Breast epithelium (tissue), 3 donors: ENCODE results near the gene SEC14L5.

Experiments used
- POLR2A ChIP-seq: fragments of 450-650 bp; IDR thresholded peaks from one replicate; pipeline ENCODE4 v1.6.1; 2016; ENCODE audit warnings: antibody characterized with exemption, mild to moderate bottlenecking, moderate library complexity
- TF ChIP-seq, protein P1 (sequence below), 3 donors: fragments of 450-650 bp; IDR thresholded peaks; one replicate each; pipeline ENCODE4 v1.5.1; 2016 to 2017; ENCODE audit warnings: antibody characterized with exemption in 3 of 3, mild to moderate bottlenecking in 3 of 3, moderate library complexity in 3 of 3

DNA sequence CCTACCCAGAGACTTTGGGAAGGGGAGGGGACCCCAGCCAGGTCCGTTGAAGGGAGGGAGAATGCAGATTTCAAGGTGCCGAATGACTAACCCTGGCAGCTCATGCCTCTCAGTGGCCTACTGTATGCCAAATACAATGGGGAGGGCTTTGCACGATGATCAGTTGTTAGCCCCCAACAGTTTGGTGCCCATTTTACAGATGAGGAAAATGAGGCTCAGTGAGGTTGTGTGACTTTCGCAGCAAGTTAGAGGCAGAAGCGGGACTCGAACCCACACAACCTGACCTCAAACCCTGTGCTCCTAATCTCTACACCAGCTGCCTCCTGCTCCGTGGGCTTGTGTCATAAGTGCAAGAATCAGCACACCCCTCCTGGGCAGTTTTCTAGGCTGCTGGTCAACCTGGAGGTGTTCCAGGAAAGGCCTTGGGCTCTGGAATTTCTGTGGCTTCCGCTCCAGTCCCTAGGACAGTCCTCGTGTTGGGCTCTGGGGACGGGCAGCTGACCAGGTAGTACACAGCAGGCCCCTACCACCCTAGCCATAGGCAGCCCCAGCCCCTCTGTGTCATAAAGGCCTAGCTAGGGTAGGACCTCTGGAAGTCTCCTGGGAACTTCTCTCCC is 87.5 kb downstream of the SEC14L5 start:
- no peak for TF ChIP-seq POLR2A
- TF ChIP-seq, protein P1, sequence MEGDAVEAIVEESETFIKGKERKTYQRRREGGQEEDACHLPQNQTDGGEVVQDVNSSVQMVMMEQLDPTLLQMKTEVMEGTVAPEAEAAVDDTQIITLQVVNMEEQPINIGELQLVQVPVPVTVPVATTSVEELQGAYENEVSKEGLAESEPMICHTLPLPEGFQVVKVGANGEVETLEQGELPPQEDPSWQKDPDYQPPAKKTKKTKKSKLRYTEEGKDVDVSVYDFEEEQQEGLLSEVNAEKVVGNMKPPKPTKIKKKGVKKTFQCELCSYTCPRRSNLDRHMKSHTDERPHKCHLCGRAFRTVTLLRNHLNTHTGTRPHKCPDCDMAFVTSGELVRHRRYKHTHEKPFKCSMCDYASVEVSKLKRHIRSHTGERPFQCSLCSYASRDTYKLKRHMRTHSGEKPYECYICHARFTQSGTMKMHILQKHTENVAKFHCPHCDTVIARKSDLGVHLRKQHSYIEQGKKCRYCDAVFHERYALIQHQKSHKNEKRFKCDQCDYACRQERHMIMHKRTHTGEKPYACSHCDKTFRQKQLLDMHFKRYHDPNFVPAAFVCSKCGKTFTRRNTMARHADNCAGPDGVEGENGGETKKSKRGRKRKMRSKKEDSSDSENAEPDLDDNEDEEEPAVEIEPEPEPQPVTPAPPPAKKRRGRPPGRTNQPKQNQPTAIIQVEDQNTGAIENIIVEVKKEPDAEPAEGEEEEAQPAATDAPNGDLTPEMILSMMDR (IDR thresholded peaks at IDR 0.05): no peak
